Gastroesophageal sphincter (tissue), 3 donors: ENCODE measurements around the gene CPED1.

Source experiments
- EP300 ChIP-seq: sonication (generic); formaldehyde crosslinking; IDR thresholded peaks from one replicate; pipeline ENCODE4 v1.6.1; 2017; ENCODE audit warnings: antibody characterized with exemption, mild to moderate bottlenecking
- POLR2A ChIP-seq, 2 donors: fragments of 450-650 bp; IDR thresholded peaks; one replicate each; pipeline ENCODE4 v1.6.1; 2017; ENCODE audit warnings: antibody characterized with exemption in 2 of 2, mild to moderate bottlenecking in 2 of 2, moderate library complexity in 1 of 2
- POLR2AphosphoS5 ChIP-seq: sonication (generic); formaldehyde crosslinking; IDR thresholded peaks from one replicate; pipeline ENCODE4 v1.6.1; 2017; ENCODE audit warnings: antibody characterized with exemption
- TF ChIP-seq, protein P1 (sequence below), 4 experiments: fragments of 200-600 bp in 2 of 4; fragments of 450-650 bp in 2 of 4; sonication (generic) in 1 of 4; IDR thresholded peaks; one replicate each; pipeline ENCODE4 v1.5.1; 2017 to 2019; ENCODE audit warnings: antibody characterized with exemption in 4 of 4, mild to moderate bottlenecking in 2 of 4, moderate library complexity in 2 of 4

DNA sequence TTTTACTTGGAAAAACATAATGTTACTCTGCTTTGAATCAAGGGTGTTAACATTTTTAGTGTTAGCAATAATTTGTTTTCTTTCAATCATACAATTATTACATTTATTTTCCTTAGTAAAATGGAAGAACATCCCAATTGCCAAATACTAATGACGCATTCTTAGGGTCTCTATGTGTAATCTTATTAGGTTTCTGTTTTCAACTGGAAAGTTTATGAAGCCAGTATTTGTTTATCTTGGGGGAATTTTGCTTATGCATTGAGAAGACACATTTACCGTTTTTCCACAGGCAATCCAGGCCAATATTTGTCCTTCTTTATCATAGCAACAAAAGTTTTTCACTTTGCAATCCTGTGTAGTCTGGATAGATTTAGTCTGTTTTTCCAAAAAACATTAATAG, 134.5 kb downstream of the CPED1 start:
- TF ChIP-seq, protein P1, sequence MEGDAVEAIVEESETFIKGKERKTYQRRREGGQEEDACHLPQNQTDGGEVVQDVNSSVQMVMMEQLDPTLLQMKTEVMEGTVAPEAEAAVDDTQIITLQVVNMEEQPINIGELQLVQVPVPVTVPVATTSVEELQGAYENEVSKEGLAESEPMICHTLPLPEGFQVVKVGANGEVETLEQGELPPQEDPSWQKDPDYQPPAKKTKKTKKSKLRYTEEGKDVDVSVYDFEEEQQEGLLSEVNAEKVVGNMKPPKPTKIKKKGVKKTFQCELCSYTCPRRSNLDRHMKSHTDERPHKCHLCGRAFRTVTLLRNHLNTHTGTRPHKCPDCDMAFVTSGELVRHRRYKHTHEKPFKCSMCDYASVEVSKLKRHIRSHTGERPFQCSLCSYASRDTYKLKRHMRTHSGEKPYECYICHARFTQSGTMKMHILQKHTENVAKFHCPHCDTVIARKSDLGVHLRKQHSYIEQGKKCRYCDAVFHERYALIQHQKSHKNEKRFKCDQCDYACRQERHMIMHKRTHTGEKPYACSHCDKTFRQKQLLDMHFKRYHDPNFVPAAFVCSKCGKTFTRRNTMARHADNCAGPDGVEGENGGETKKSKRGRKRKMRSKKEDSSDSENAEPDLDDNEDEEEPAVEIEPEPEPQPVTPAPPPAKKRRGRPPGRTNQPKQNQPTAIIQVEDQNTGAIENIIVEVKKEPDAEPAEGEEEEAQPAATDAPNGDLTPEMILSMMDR (IDR thresholded peaks at IDR 0.05), result no peak
- TF ChIP-seq POLR2AphosphoS5 (no peak), POLR2A (IDR thresholded peaks at IDR 0.05) (no peak), EP300 (no peak)
